Measurements from ENCODE around the gene SETD2. TPM values are rescaled to one million over a fixed set of nuclear protein-coding genes. Genes with fewer than 3 reads are reported as not detected.

Gene SETD2
- total RNA-seq, 1 experiment from 2014 or later, result 17.2 TPM

DNA sequence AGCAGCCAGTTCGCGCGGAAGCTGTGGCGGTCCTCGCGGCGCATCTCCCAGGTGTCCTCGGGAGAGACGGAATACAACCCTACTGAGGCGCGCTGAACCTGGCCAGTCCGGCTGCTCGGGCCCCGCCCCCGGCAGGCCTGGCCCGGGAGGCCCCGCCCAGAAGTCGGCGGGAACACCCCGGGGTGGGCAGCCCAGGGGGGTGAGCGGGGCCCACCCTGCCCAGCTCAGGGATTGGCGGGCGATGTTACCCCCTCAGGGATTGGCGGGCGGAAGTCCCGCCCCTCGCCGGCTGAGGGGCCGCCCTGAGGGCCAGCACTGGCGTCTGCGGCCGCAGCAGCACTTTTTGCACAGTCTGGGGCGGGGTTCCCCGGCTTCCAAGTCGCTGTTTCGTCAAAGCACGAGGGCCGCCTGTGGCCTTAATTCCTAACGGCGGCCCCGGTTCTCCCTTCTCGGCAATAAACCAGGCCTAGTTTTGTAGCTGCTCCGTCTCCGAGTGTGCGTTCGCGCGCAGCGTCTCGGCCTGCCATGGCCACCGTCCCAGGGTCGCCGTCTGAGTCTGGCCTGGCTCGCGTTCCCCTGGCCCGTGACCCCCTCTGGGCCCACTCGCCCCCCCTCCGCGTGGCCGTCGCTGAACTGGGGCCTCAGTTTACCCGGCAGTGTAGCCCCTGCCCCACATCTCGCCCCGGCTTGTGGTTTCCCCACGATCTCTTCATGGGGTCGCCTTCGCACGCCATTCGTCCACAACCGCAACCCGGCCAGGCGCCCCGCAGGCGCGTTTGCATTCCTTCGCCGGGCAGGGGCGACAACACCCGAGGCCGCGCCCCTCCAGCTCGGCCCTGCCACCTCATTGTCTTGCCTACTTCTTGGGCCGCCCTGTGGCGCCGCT lies 154.4 kb downstream of the SETD2 start:
- DNase-seq (ENCODE audit: low read depth), result no peak

DNA sequence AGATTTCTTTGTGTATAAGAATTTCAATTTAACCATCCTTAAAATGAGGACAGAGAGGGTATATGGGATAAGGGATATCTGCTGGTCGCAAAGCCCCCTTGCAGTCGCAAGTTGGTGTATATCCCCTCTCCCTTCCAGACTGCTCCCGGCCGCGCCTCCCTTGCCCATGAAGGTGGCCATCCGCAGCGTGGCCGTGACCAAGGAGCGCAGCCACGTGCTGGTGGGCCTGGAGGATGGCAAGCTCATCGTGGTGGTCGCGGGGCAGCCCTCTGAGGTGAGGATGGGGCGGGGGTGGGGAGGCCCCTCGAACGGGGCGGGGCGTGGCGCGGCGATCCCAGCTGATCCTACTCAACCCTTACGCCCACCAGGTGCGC lies 155.1 kb downstream of the SETD2 start:
- DNase-seq (ENCODE audit: low read depth), result no peak

GRCh38 chr3:47008234-47008796 lies 155.6 kb downstream of the SETD2 start:
- no peak for DNase-seq (ENCODE audit: low read depth)

GRCh38 chr3:47007482-47008233 lies 156.3 kb downstream of the SETD2 start:
- no peak for DNase-seq (ENCODE audit: low read depth)

- DNase-seq (ENCODE audit: low read depth), result no peak
Measured at GRCh38 chr3:47007001-47007400, 156.9 kb downstream of the SETD2 start.

GRCh38 chr3:47006145-47006651 lies 157.7 kb downstream of the SETD2 start:
- DNase-seq (ENCODE audit: low read depth), result no peak

DNA sequence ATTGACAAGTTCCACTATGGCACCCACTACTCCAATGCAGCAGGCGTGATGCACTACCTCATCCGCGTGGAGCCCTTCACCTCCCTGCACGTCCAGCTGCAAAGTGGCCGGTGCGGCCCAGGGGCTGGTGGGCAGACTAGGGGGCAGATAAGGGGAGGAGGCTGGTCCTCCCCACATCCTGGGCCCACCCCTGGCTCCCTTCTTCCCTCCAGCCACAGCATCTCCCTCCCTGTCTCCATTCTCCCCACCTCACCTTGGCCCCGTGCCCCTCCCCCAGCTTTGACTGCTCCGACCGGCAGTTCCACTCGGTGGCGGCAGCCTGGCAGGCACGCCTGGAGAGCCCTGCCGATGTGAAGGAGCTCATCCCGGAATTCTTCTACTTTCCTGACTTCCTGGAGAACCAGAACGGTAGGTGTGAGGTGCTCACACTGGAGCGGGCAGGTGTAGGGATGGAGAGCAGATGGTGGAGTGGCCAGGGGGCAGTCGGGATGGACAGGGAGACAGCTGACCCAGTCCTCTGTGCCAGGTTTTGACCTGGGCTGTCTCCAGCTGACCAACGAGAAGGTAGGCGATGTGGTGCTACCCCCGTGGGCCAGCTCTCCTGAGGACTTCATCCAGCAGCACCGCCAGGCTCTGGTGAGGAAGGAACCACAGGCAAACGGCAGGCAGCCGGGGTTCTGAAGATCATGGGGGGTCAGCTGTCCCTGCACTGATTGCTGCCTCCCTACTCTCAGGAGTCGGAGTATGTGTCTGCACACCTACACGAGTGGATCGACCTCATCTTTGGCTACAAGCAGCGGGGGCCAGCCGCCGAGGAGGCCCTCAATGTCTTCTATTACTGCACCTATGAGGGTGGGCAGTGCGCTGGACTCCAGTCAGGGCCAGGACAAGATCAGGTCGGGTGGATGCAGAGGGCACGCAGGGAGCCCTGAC lies 158.4 kb downstream of the SETD2 start:
- DNase-seq (ENCODE audit: low read depth), result no peak

- DNase-seq (ENCODE audit: low read depth), result no peak
Measured at GRCh38 chr3:47004369-47005211, 159.3 kb downstream of the SETD2 start.

DNA sequence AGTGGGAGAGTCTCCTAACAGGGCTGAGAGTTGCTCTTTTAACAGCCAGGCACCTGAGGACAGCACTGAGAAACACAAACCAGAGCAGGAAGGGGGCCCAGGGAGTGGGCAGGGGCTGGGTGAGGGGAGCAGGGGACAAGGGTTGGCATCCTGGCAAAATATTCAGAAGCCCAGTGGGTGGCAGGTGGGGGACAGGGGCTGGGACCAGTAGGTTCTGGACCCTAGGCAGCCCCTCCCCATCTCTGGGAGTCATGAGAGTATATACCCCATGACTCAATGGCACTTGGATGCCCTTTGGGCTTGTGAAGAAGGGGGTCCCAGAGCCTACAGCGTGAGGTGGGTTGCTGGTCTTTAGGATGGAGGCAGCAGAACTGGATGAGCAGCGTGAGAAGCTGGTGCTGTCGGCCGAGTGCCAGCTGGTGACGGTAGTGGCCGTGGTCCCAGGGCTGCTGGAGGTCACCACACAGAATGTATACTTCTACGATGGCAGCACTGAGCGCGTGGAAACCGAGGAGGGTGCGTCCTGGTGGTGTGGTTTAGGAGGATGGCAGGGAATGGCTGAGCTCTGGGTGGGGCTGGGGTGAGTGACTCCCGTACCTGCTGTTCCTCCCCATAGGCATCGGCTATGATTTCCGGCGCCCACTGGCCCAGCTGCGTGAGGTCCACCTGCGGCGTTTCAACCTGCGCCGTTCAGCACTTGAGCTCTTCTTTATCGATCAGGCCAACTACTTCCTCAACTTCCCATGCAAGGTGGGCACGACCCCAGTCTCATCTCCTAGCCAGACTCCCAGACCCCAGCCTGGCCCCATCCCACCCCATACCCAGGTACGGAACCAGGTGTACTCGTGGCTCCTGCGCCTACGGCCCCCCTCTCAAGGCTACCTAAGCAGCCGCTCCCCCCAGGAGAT lies 160.2 kb downstream of the SETD2 start:
- DNase-seq (ENCODE audit: low read depth), result no peak

DNA sequence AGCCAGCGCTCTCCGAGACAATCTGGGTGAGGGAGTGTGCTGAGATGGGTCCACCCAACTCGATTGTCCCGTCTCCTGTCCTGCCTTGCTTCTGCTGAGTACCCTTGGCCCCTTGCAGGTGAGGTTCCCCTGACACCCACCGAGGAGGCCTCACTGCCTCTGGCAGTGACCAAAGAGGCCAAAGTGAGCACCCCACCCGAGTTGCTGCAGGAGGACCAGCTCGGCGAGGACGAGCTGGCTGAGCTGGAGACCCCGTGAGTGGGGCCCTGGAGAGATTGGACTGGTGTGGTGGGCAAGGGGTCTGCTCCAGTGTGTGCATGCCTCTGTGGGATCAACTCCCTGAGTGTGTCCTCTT lies 160.9 kb downstream of the SETD2 start:
- DNase-seq (ENCODE audit: low read depth), result no peak

- DNase-seq (ENCODE audit: low read depth), result no peak
Measured at GRCh38 chr3:47002171-47003055, 161.5 kb downstream of the SETD2 start.

DNA sequence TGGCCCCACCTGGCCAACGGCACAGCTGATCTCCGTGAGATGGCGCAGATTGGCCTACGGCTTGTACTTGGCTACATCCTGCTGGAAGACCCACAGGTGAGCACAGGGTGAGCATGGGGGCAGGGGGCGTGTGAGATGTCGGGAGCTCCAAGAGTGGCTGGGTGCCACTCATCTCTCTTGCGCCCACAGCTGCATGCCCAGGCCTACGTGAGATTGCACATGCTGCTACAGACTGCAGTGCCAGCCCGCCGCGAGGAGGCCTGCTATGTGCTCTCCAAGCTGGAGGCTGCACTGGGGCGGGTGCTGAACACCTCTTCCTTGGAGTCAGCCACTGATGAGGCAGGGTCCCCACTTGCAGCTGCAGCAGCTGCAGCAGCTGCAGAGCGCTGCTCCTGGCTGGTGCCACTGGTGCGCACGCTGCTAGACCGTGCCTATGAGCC lies 162.2 kb downstream of the SETD2 start:
- DNase-seq (ENCODE audit: low read depth), result no peak

- DNase-seq (ENCODE audit: low read depth), result no peak
Measured at GRCh38 chr3:47000922-47001730, 162.8 kb downstream of the SETD2 start.

GRCh38 chr3:47000198-47000815 lies 163.6 kb downstream of the SETD2 start:
- peak; percentile 59 for DNase-seq (ENCODE audit: low read depth)

DNA sequence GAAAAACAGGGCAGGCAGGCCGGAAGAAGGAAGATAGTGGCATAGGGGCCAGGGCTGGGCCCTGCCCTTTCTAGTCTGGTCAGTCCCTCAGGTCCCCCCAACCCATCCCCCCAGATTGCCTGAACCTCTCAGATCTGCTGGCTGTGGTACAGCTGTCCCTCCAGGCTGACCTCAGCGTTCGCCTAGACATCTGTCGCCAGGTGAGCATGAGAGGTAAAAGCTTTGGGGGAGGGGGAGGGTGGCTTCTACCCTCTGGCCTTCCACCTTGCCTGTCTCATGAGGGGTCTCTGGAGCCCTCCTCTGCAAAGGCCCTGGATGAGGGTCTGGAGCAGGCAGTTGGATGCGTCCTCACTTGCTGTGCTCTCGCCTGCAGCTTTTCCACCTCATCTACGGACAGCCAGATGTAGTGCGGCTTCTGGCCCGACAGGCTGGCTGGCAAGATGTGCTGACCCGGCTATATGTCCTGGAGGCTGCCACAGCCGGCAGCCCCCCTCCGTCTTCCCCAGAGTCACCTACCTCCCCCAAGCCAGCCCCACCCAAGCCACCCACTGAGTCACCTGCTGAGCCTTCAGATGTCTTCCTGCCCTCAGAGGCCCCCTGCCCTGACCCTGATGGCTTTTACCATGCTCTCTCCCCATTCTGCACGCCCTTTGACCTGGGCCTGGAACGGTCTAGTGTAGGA lies 164.3 kb downstream of the SETD2 start:
- no peak for DNase-seq (ENCODE audit: low read depth)

All from HT1080 (cell line).